GM12878 (cell line): ENCODE measurements around the gene WDR74. TPM values are rescaled to one million over a fixed set of nuclear protein-coding genes. Genes with fewer than 3 reads are reported as not detected.

Experiments
- ASH2L ChIP-seq: fragments of 300-600, 200-600 bp; sonication (generic); IDR thresholded peaks from 2 replicates; pipeline ENCODE4 v1.6.1; 2017; ENCODE audit warnings: low read depth, mild to moderate bottlenecking, borderline replicate concordance
- ATF7 ChIP-seq: fragments of 450-650 bp; IDR thresholded peaks from 2 replicates; pipeline ENCODE4 v1.6.1; 2016; ENCODE audit warnings: low read depth, mild to moderate bottlenecking
- E4F1 ChIP-seq: fragments of 450-650 bp; IDR thresholded peaks from 2 replicates; pipeline ENCODE4 v1.6.1; 2018; ENCODE audit warnings: borderline replicate concordance, mild to moderate bottlenecking; ENCODE audit not compliant: partially characterized antibody
- EED ChIP-seq: sonication (generic); IDR thresholded peaks from 2 replicates; pipeline ENCODE4 v1.6.1; 2016; ENCODE audit warnings: antibody characterized with exemption, low read depth
- NR2C1 ChIP-seq: fragments of 450-650 bp; IDR thresholded peaks from 2 replicates; pipeline ENCODE4 v1.6.1; 2017; ENCODE audit warnings: antibody characterized with exemption, mild to moderate bottlenecking, moderate library complexity
- PML ChIP-seq: IDR thresholded peaks from 2 replicates; pipeline ENCODE4 v1.6.1; 2012; ENCODE audit warnings: low read length, inconsistent platforms
- POLR2A ChIP-seq: IDR thresholded peaks from 2 replicates; pipeline ENCODE4 v1.6.1; 2011; ENCODE audit warnings: low read depth, mild to moderate bottlenecking, low read length
- POU2F2 ChIP-seq: IDR thresholded peaks from 3 replicates; pipeline ENCODE4 v1.6.1; 2011; ENCODE audit warnings: low read depth, mild to moderate bottlenecking, low read length, borderline replicate concordance
- RB1 ChIP-seq: fragments of 450-650 bp; formaldehyde crosslinking; IDR thresholded peaks from 2 replicates; pipeline ENCODE4 v1.6.1; 2017; ENCODE audit warnings: mild to moderate bottlenecking, borderline replicate concordance
- SKIL ChIP-seq: fragments of 450-650 bp; IDR thresholded peaks from 2 replicates; pipeline ENCODE4 v1.6.1; 2017; ENCODE audit warnings: mild to moderate bottlenecking, low read depth, inconsistent platforms; ENCODE audit not compliant: poor library complexity, severe bottlenecking
- SMAD5 ChIP-seq: IDR thresholded peaks from 2 replicates; pipeline ENCODE4 v1.6.1; 2016; ENCODE audit warnings: antibody characterized with exemption, low read depth
- SUPT20H ChIP-seq: IDR thresholded peaks from 2 replicates; pipeline ENCODE4 v1.6.1; 2011; ENCODE audit warnings: low read depth, mild to moderate bottlenecking, low read length, moderate library complexity, borderline replicate concordance; ENCODE audit not compliant: control insufficient read depth
- ZBTB11 ChIP-seq: fragments of 450-650 bp; formaldehyde crosslinking; IDR thresholded peaks from 2 replicates; pipeline ENCODE4 v1.5.0; 2022; ENCODE audit warnings: mild to moderate bottlenecking, missing genetic modification characterization
- ZNF622 ChIP-seq: fragments of 450-650 bp; IDR thresholded peaks from 2 replicates; pipeline ENCODE4 v1.6.1; 2017; ENCODE audit warnings: mild to moderate bottlenecking, inconsistent platforms
- polyA plus RNA-seq, 11 experiments: library from polyadenylated mRNA; depleted of rRNA in 4 of 11; unstranded in 6 of 11; stranded (reverse) in 5 of 11; fragments of >200 nt; fragmentation: Nextera tagmentation in 4 of 11; fragmentation: Illumina TruSeq in 1 of 11; extraction: Ambion mirVana in 4 of 11; extraction: Trizol in 1 of 11; gene quantifications; 1 replicate in 1 of 11; 2 replicates in 10 of 11; pipeline versions ENCODE4 v1.2.1 to v1.2.3, GENCODE V29; 2011 to 2016; ENCODE audit warnings: inconsistent platforms in 2 of 11, missing spikeins in 2 of 11, low read depth in 1 of 11
- total RNA-seq, 4 experiments: library from RNA; depleted of rRNA in 3 of 4; stranded (reverse); fragments of >200 nt in 3 of 4; fragmentation: Illumina TruSeq in 1 of 4; extraction: Trizol in 1 of 4; gene quantifications; 2 replicates each; pipeline versions ENCODE4 v1.2.1 to v1.2.3, GENCODE V29; 2013 to 2021
- TF ChIP-seq, protein P1 (sequence below): IDR thresholded peaks from 2 replicates; pipeline ENCODE4 v1.6.1; 2012; ENCODE audit warnings: mild to moderate bottlenecking, low read depth, low read length
- TF ChIP-seq, protein P2 (sequence below): IDR thresholded peaks from 2 replicates; pipeline ENCODE4 v1.6.1; 2012; ENCODE audit warnings: low read depth, low read length, improper control_type of control experiment

Gene WDR74
- total and polyA plus RNA-seq, 10 of the 15 experiments (the other 5 are each of a cell fraction or from before 2014, with no cell fraction given): 18.2 to 103 (median 60.7) TPM

GRCh38 chr11:62791501-62792201 is 47.7 kb downstream of the WDR74 start, which contains the start of gene TMEM223 (continued):
- TF ChIP-seq, protein P1, sequence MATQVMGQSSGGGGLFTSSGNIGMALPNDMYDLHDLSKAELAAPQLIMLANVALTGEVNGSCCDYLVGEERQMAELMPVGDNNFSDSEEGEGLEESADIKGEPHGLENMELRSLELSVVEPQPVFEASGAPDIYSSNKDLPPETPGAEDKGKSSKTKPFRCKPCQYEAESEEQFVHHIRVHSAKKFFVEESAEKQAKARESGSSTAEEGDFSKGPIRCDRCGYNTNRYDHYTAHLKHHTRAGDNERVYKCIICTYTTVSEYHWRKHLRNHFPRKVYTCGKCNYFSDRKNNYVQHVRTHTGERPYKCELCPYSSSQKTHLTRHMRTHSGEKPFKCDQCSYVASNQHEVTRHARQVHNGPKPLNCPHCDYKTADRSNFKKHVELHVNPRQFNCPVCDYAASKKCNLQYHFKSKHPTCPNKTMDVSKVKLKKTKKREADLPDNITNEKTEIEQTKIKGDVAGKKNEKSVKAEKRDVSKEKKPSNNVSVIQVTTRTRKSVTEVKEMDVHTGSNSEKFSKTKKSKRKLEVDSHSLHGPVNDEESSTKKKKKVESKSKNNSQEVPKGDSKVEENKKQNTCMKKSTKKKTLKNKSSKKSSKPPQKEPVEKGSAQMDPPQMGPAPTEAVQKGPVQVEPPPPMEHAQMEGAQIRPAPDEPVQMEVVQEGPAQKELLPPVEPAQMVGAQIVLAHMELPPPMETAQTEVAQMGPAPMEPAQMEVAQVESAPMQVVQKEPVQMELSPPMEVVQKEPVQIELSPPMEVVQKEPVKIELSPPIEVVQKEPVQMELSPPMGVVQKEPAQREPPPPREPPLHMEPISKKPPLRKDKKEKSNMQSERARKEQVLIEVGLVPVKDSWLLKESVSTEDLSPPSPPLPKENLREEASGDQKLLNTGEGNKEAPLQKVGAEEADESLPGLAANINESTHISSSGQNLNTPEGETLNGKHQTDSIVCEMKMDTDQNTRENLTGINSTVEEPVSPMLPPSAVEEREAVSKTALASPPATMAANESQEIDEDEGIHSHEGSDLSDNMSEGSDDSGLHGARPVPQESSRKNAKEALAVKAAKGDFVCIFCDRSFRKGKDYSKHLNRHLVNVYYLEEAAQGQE: no peak
- TF ChIP-seq POU2F2 (peak; percentile 87; the same call in 2 of the 3 replicates), EED (0 out of 2 replicates have a peak, but pooled peaks have one; percentile 12), RB1 (0 out of 2 replicates have a peak, but pooled peaks have one; percentile 23), SUPT20H (no peak), ZBTB11 (0 out of 2 replicates have a peak, but pooled peaks have one; percentile 4), E4F1 (peak; percentile 52), ASH2L (peak; percentile 37; the same call in 1 of the 2 replicates), ZNF622 (no peak), POLR2A (peak; percentile 98), SMAD5 (peak; percentile 77), ATF7 (no peak), PML (peak; percentile 85), SKIL (no peak), NR2C1 (no peak)
- TF ChIP-seq, protein P2, sequence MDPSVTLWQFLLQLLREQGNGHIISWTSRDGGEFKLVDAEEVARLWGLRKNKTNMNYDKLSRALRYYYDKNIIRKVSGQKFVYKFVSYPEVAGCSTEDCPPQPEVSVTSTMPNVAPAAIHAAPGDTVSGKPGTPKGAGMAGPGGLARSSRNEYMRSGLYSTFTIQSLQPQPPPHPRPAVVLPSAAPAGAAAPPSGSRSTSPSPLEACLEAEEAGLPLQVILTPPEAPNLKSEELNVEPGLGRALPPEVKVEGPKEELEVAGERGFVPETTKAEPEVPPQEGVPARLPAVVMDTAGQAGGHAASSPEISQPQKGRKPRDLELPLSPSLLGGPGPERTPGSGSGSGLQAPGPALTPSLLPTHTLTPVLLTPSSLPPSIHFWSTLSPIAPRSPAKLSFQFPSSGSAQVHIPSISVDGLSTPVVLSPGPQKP: peak; percentile 48; the same call in 1 of the 2 replicates
